Sigmoid colon (tissue), 3 donors: Measurements from ENCODE around the gene AACS.

Experiments used
- CTCF ChIP-seq, 4 experiments: fragments of 450-650 bp in 3 of 4; fragments of 200-600 bp in 1 of 4; IDR thresholded peaks; one replicate each; pipeline ENCODE4 v1.5.1; 2016 to 2019; ENCODE audit warnings: antibody characterized with exemption in 4 of 4, mild to moderate bottlenecking in 3 of 4, moderate library complexity in 2 of 4
- POLR2A ChIP-seq, 2 donors: fragments of 450-650 bp; IDR thresholded peaks; one replicate each; pipeline ENCODE4 v1.6.1; 2016; ENCODE audit warnings: antibody characterized with exemption in 2 of 2, mild to moderate bottlenecking in 2 of 2, moderate library complexity in 2 of 2

GRCh38 chr12:125076103-125076502, 10.9 kb downstream of the AACS start:
- TF ChIP-seq CTCF (IDR thresholded peaks at IDR 0.05): no peak
- no peak for TF ChIP-seq POLR2A (IDR thresholded peaks at IDR 0.05)
